ENCODE results near the gene CALHM1. TPM values are rescaled to one million over a fixed set of nuclear protein-coding genes. Genes with fewer than 3 reads are reported as not detected.
"Not testable (repeated sequence)": the region's sequence is repeated elsewhere in the genome, so short reads cannot be mapped to it uniquely, and the experiment has no call there.

CALHM1 gene
- total and polyA plus RNA-seq, 2 of the 13 experiments (the other 11 are each of a cell fraction or from before 2014, with no cell fraction given), result 0.04 TPM; not detected in 1

DNA sequence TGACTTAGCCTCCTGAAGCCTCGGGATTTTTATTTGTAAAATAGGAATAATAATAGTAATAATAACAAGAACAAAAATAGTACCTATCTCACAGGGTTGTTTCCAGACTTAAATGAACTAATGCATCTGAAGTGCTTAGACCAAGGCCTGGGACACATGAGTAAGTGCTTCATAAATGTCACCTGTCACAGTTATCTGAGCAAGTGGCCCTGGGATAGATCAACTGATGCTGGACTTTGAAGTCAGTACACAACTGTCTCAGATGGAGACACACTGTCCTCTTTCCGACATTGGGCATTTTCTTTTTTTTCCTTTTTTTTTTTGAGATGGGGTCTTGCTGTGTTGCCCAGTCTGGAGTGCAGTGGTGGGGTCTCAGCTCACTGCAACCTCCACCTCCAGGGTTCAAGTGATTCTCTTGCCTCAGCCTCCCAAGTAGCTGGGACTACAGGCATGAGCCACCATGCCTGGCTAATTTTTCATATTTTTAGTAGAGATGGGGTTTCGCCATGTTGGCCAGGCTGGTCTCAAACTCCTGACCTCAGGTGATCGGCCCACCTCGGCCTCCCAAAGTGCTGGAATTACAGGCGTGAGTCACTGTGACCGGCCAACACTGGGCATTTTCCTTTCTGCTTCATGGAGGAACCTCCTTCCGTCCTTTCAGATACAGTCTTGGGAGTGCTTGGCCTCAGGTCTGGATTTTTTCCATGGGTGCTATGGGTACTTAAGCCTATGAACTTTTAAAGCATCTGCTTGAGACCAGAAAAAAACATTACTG is 28.1 kb upstream of the CALHM1 start:
- H3K27ac ChIP-seq (ENCODE audit: extremely low read length, insufficient read depth, low read length); H4K20me1 ChIP-seq (ENCODE audit: insufficient read depth, low read length); FAIRE-seq; DNase-seq (ENCODE audit: low spot score); CTCF ChIA-PET (ENCODE audit: low intra/inter-chr PET ratio, low total read pairs); H3K4me2 ChIP-seq (ENCODE audit: low read depth, low read length); H3K36me3 ChIP-seq (replicated peaks in 1 of 2; ENCODE audit: control insufficient read depth in 1 of 2, insufficient read depth in 2 of 2, low read length in 2 of 2); in situ Hi-C loops (cut with HindIII; ENCODE audit: extremely low pct_ligation_motif_present, low pct_unique_long_range_greater_than_20kb); ATAC-seq; H2AFZ ChIP-seq (ENCODE audit: low read length); H3K4me3 ChIP-seq (replicated peaks in 1 of 3; ENCODE audit: insufficient read depth in 1 of 3, low read depth in 2 of 3, low read length in 3 of 3); H3K9ac ChIP-seq (ENCODE audit: insufficient read depth, low read depth, low read length); H3K9me3 ChIP-seq (ENCODE audit: low read length); POLR2A ChIA-PET; H3K79me2 ChIP-seq (ENCODE audit: insufficient read depth, low read length); BruUV-seq (replicated peaks): not testable (repeated sequence)
- peaks cover 2 to 36% of the 10 kb centered on the region in 2 experiments; a peak in 4 of 5 replicates for H3K27me3 ChIP-seq (ENCODE audit: control insufficient read depth in 1 of 2, insufficient read depth in 2 of 2, low read length in 2 of 2)
- WGBS (ENCODE audit: low lambda C conversion rate), result 13% methylated on average over 8 of the region's 8 CpGs
- intact Hi-C loops (cut with micrococcal nuclease; ENCODE audit: unreplicated experiment), result loop anchor here (5.0 to 10.0 kb wide), 2 partner anchors 55 to 108 kb away; no protein-coding TSS in a partner anchor
- peaks cover 12% of the 10 kb centered on the region; the same call in 1 of the 2 replicates for H3K4me1 ChIP-seq (ENCODE audit: insufficient read depth, low read length)
- peak; percentile 77 for TF ChIP-seq ZNF121 (CRISPR knock-in tag; IDR thresholded peaks at IDR 0.05)

DNA sequence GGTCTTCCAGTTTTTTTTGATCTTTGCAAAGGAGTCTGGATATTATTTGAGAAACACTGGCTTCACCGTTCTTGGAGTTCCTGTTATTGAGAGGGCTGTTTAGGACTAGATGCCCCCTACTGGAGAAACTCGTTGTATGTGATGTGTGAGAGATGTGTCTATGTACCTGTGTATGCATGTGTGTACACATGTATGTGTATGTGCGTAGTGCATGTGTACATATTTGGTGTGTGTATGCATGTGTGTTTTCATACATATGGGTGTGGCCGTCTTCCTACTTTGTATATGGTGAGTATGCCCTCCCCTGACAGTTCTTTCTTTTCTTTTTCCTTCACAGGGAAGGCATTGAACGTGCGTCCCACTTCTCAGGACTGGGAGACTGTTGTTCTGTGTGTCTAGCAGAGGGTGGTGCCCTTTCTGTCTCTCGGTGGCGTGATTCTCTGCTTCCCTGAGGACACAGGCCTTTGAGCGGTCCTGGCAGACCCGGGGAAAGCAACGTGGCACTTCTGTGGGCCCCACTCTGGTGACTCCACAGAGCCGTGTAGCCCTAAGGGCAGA is 23.4 kb upstream of the CALHM1 start:
- H3K79me2 ChIP-seq (ENCODE audit: insufficient read depth, low read length), result no peaks in the 10 kb centered on the region
- FAIRE-seq (peak; percentile 72), DNase-seq (ENCODE audit: low spot score) (peak; percentile 74), ATAC-seq (peak; percentile 89)
- peak overlapping the region in 2 of 3 experiments; percentile 8 to 57; a peak in 4 of 6 replicates for H3K4me3 ChIP-seq (replicated peaks in 1 of 3; ENCODE audit: insufficient read depth in 1 of 3, low read depth in 2 of 3, low read length in 3 of 3)
- H3K36me3 ChIP-seq (replicated peaks in 1 of 2; ENCODE audit: control insufficient read depth in 1 of 2, insufficient read depth in 2 of 2, low read length in 2 of 2), result no peaks in the 10 kb centered on the region
- under 1% methylated on average over 12 of the region's 12 CpGs for WGBS (ENCODE audit: low lambda C conversion rate)
- H2AFZ ChIP-seq (ENCODE audit: low read length), result peak overlapping the region; percentile 49
- peak overlapping the region; percentile 50; the same call in 1 of the 2 replicates for H3K9ac ChIP-seq (ENCODE audit: insufficient read depth, low read depth, low read length)
- no peaks in the 10 kb centered on the region for H3K9me3 ChIP-seq (ENCODE audit: low read length)
- H4K20me1 ChIP-seq (ENCODE audit: insufficient read depth, low read length), result no peaks in the 10 kb centered on the region
- POLR2A ChIA-PET, result no interaction called here
- peaks cover 4 to 21% of the 10 kb centered on the region in 2 experiments for H3K27me3 ChIP-seq (ENCODE audit: control insufficient read depth in 1 of 2, insufficient read depth in 2 of 2, low read length in 2 of 2)
- CTCF ChIA-PET (ENCODE audit: low intra/inter-chr PET ratio, low total read pairs), result interaction anchor here (0.9 to 1.4 kb wide), 2 partner anchors 66 to 111 kb away, joined by 3 to 7 read pairs; no protein-coding TSS in a partner anchor
- H3K4me1 ChIP-seq (ENCODE audit: insufficient read depth, low read length), result peaks cover 18% of the 10 kb centered on the region; the same call in 1 of the 2 replicates
- BruUV-seq (replicated peaks), result no TSS peak
- H3K4me2 ChIP-seq (ENCODE audit: low read depth, low read length), result peak overlapping the region; percentile 81
- in situ Hi-C loops (cut with HindIII; ENCODE audit: extremely low pct_ligation_motif_present, low pct_unique_long_range_greater_than_20kb), result loop anchor here (5.0 kb wide), 1 partner anchor 65 kb away; no protein-coding TSS in a partner anchor
- intact Hi-C loops (cut with micrococcal nuclease; ENCODE audit: unreplicated experiment), result loop anchor here (1.0 to 10.0 kb wide), 2 partner anchors 66 to 113 kb away; no protein-coding TSS in a partner anchor
- peak overlapping the region; percentile 26 for H3K27ac ChIP-seq (ENCODE audit: extremely low read length, insufficient read depth, low read length)
- TF ChIP-seq TBL1XR1 (IDR thresholded peaks at IDR 0.05; ENCODE audit: borderline replicate concordance, low read length, partially characterized antibody) (peak; percentile 20), SALL1 (CRISPR knock-in tag; IDR thresholded peaks at IDR 0.05) (peak; percentile 51; the same call in 1 of the 2 replicates), GATAD1 (CRISPR knock-in tag; IDR thresholded peaks at IDR 0.05) (0 out of 2 replicates have a peak, but pooled peaks have one; percentile 16), SPEN (CRISPR knock-in tag; IDR thresholded peaks at IDR 0.05; ENCODE audit: low read depth) (0 out of 2 replicates have a peak, but pooled peaks have one; percentile 23), ZFP36L2 (CRISPR knock-in tag; IDR thresholded peaks at IDR 0.05) (no peak), TBX2 (CRISPR knock-in tag; IDR thresholded peaks at IDR 0.05; ENCODE audit: borderline replicate concordance) (0 out of 2 replicates have a peak, but pooled peaks have one; percentile 22), HNRNPUL1 (IDR thresholded peaks at IDR 0.05; ENCODE audit: low read depth, low read length) (no peak)
- TF ChIP-seq, protein P1, sequence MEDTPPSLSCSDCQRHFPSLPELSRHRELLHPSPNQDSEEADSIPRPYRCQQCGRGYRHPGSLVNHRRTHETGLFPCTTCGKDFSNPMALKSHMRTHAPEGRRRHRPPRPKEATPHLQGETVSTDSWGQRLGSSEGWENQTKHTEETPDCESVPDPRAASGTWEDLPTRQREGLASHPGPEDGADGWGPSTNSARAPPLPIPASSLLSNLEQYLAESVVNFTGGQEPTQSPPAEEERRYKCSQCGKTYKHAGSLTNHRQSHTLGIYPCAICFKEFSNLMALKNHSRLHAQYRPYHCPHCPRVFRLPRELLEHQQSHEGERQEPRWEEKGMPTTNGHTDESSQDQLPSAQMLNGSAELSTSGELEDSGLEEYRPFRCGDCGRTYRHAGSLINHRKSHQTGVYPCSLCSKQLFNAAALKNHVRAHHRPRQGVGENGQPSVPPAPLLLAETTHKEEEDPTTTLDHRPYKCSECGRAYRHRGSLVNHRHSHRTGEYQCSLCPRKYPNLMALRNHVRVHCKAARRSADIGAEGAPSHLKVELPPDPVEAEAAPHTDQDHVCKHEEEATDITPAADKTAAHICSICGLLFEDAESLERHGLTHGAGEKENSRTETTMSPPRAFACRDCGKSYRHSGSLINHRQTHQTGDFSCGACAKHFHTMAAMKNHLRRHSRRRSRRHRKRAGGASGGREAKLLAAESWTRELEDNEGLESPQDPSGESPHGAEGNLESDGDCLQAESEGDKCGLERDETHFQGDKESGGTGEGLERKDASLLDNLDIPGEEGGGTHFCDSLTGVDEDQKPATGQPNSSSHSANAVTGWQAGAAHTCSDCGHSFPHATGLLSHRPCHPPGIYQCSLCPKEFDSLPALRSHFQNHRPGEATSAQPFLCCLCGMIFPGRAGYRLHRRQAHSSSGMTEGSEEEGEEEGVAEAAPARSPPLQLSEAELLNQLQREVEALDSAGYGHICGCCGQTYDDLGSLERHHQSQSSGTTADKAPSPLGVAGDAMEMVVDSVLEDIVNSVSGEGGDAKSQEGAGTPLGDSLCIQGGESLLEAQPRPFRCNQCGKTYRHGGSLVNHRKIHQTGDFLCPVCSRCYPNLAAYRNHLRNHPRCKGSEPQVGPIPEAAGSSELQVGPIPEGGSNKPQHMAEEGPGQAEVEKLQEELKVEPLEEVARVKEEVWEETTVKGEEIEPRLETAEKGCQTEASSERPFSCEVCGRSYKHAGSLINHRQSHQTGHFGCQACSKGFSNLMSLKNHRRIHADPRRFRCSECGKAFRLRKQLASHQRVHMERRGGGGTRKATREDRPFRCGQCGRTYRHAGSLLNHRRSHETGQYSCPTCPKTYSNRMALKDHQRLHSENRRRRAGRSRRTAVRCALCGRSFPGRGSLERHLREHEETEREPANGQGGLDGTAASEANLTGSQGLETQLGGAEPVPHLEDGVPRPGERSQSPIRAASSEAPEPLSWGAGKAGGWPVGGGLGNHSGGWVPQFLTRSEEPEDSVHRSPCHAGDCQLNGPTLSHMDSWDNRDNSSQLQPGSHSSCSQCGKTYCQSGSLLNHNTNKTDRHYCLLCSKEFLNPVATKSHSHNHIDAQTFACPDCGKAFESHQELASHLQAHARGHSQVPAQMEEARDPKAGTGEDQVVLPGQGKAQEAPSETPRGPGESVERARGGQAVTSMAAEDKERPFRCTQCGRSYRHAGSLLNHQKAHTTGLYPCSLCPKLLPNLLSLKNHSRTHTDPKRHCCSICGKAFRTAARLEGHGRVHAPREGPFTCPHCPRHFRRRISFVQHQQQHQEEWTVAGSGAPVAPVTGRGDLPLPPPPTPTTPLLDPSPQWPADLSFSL (CRISPR knock-in tag; IDR thresholded peaks at IDR 0.05), result peak; percentile 38; the same call in 1 of the 2 replicates

All from HepG2 (cell line).